HCT116 (cell line): ENCODE results near the gene CCL14.

Source experiments
- CEBPB ChIP-seq: IDR thresholded peaks from 2 replicates; pipeline ENCODE4 v1.6.1; 2012; ENCODE audit warnings: low read depth
- CTCF ChIP-seq, 3 experiments: fragments of 200-600 bp in 1 of 3; sonication (generic) in 1 of 3; IDR thresholded peaks in 2 of 3; conservative IDR thresholded peaks in 1 of 3; 2 replicates each; pipeline ENCODE4 v1.5.1; 2012 to 2017; ENCODE audit warnings: low read depth in 2 of 3, low read length in 2 of 3, antibody characterized with exemption in 1 of 3, borderline replicate concordance in 1 of 3, control low read depth in 1 of 3, mild to moderate bottlenecking in 1 of 3, mixed read lengths in 1 of 3, mixed run types in 1 of 3, moderate library complexity in 1 of 3; ENCODE audit not compliant: insufficient read depth in 1 of 3
- EGR1 ChIP-seq: IDR thresholded peaks from 2 replicates; pipeline ENCODE4 v1.6.1; 2012; ENCODE audit warnings: low read depth
- EZH2phosphoT487 ChIP-seq: fragments of 200-600 bp; IDR thresholded peaks from 2 replicates; pipeline ENCODE4 v1.6.1; 2018; ENCODE audit warnings: antibody characterized with exemption, borderline replicate concordance
- JUND ChIP-seq: IDR thresholded peaks from 2 replicates; pipeline ENCODE4 v1.6.1; 2012
- MAX ChIP-seq: IDR thresholded peaks from 2 replicates; pipeline ENCODE4 v1.6.1; 2012
- POLR2A ChIP-seq: IDR thresholded peaks from 2 replicates; pipeline ENCODE4 v1.7.0; 2011; ENCODE audit warnings: borderline replicate concordance; ENCODE audit not compliant: insufficient read depth, insufficient read length; ENCODE audit errors: extremely low read depth
- POLR2AphosphoS5 ChIP-seq: IDR thresholded peaks from 2 replicates; pipeline ENCODE4 v1.6.1; 2011; ENCODE audit warnings: mild to moderate bottlenecking, low read depth, low read length, moderate library complexity
- RAD21 ChIP-seq: IDR thresholded peaks from 2 replicates; pipeline ENCODE4 v1.6.1; 2012; ENCODE audit warnings: low read depth, mild to moderate bottlenecking
- REST ChIP-seq: IDR thresholded peaks from 2 replicates; pipeline ENCODE4 v1.6.1; 2012; ENCODE audit warnings: low read depth
- TCF7L2 ChIP-seq: IDR thresholded peaks from 2 replicates; pipeline ENCODE4 v1.7.0; 2011; ENCODE audit warnings: borderline replicate concordance, inconsistent platforms; ENCODE audit not compliant: insufficient read depth, insufficient read length; ENCODE audit errors: extremely low read depth
- YY1 ChIP-seq: IDR thresholded peaks from 2 replicates; pipeline ENCODE4 v1.6.1; 2011; ENCODE audit warnings: low read length, low read depth, moderate library complexity, mild to moderate bottlenecking; ENCODE audit not compliant: insufficient replicate concordance; ENCODE audit errors: extremely low read depth
- ZNF274 ChIP-seq: fragments of 200-500 bp; sonication (Bioruptor generic); IDR thresholded peaks from 2 replicates; pipeline ENCODE4 v1.6.1; 2014; ENCODE audit warnings: mild to moderate bottlenecking, low read depth, low read length, inconsistent platforms

- TF ChIP-seq MAX = no peak
- no peak for TF ChIP-seq EZH2phosphoT487
- TF ChIP-seq YY1 = no peak
- no peak for TF ChIP-seq CTCF (IDR thresholded peaks at IDR 0.05 in 2 of 3, conservative IDR thresholded peaks at IDR 0.05 in 1 of 3; ENCODE audit: borderline replicate concordance in 1 of 3, insufficient read depth in 1 of 3, low read depth in 2 of 3, low read length in 2 of 3)
- TF ChIP-seq TCF7L2 = no peak
- TF ChIP-seq CEBPB = no peak
- no peak for TF ChIP-seq POLR2A
- no peak for TF ChIP-seq RAD21
- TF ChIP-seq POLR2AphosphoS5 = no peak
- no peak for TF ChIP-seq ZNF274
- no peak for TF ChIP-seq REST
- no peak for TF ChIP-seq JUND
- no peak for TF ChIP-seq EGR1
These were observed 18.1 kb upstream of the CCL14 start for GRCh38 chr17:36004594-36005108.
